SH-SY5Y (cell line): ENCODE measurements around the gene CPNE5.

ENCODE experiments used
- GATA2 ChIP-seq: IDR thresholded peaks from 2 replicates; pipeline ENCODE4 v1.6.1; 2011; ENCODE audit warnings: mild to moderate bottlenecking, low read depth, low read length
- GATA3 ChIP-seq: IDR thresholded peaks from 2 replicates; pipeline ENCODE4 v1.6.1; 2011; ENCODE audit warnings: low read depth, mild to moderate bottlenecking, low read length, moderate library complexity

DNA sequence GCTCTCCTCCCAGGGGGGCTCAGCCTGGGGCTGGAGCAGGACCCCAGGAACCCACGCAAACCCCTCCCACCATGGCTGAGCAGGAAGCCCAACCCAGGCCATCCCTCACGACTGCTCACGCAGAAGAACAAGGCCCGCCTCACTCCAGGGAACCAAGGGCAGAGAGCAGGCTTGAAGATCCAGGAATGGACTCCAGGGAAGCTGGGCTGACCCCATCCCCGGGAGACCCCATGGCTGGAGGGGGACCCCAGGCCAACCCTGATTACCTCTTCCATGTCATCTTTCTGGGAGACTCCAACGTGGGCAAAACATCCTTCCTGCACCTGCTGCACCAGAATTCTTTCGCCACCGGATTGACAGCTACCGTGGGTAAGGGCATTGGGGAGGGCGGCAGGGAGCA lies 116.9 kb downstream of the CPNE5 start:
- TF ChIP-seq GATA2: no peak
- no peak for TF ChIP-seq GATA3
